Inflammatory macrophage treated with lipopolysaccharide for 1 hour (primary cell): ENCODE measurements around the gene A4GALT.

Experiments
- DNase-seq, 2 donors: peaks; one replicate each; pipeline ENCODE4 v3.0.0-alpha.2; 2020 to 2022

Gene A4GALT

GRCh38 chr22:42646569-42647525, 73.8 kb downstream of the A4GALT start:
- no peak for DNase-seq

DNA sequence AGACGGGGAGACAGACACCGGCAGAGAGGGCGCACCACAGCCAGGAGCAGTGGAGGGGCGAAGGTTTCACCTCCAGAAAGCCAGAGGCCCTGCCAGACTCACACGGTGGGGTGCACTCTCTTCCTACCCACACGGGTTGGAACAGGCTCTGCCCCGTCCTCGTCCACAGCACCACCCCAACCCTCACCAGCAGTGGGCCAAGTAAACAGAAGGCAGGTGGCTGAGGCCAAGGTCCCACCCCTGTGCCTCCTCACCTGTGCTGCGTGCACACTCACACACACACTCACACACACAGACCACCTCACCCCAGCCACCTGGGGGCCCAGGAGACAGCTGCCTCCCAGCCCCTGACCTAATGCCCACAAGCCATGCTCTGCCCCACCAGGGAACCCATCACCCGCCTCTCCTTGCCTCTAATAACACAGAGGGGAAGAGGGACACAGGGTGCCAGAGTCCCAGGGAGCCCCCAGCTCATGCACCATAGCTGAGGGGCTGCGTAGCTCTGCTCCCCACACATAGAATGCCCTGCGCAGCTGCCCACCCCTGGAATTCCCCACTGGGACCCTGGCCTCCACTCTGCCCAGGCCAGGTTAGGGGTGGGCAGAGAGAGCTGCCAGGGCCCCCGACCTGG, 74.6 kb downstream of the A4GALT start:
- DNase-seq = no peak

DNA sequence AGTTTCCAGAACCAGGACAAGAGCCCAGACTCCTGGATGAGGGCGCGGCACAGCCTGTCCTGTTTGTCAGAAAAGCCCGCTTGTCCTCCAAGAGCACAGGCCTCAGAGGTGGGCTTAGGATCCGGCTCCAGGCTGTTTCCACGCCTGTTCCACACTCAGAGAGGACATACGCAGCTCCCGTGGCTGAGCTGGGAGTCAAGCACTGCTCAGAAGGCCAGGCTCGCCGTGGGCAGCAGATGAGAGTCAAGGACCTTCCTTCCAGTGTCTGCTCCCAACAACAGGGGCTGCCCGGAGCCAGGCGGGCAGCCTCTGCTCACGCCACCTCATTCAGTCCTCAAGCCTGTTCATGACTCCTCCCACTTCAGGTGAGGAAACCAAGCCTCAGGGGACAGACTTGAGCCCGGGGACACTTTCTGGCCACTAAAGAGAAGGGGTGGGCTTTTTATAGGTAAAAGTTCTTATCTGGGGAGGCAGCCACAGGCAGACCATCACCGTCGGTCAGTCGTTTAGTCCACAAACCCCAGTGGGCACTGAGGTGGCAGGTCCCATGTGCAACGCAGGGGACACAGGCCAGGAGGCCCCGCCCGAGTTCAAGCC, 75.2 kb downstream of the A4GALT start:
- DNase-seq = no peak

DNA sequence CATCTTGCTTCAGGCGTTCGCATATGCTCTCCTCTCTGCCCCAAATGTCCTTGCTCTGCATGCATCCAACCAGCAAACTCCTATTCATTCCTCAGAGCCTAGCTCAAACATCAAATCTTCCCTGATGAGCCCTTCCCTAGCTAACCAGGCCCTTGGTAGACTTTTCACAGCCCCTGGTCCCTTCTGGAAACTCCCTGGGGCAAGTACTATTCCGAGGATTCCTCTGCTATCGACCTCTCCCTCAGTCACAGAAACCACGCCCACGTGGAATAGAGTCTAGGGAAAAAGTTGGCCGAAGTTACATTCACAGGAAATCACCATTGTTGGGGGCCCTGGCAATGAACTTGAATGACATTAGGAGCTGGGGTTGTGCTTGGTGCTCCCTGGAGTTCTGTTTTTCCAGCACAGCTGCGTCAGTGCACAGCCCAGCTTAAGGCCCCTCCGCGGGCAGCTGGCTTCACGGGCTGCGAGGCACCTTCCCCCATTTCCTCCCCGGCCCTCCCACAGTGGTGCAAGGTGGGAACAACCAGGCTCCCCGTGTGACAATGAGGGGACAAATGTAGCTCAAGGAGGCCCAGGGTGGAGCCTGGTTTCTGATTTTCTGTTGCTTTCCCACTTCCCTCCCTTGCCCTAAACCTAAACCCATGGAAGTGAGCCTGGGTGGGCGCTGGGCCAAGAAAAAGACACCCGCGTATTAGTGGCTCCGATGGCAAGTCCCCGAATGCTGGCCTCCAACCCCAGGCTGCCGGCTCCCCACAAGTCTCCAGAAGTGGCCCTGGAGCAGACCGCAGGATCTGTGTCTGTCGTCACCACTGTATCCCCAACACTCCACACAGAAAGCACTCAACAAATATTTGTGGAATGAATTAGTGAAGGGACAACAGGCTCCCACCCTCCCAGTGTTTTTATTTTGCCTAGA, 76.0 kb downstream of the A4GALT start:
- DNase-seq = peak; percentile 41 to 85

GRCh38 chr22:42643634-42644421, 76.8 kb downstream of the A4GALT start:
- DNase-seq = no peak

DNA sequence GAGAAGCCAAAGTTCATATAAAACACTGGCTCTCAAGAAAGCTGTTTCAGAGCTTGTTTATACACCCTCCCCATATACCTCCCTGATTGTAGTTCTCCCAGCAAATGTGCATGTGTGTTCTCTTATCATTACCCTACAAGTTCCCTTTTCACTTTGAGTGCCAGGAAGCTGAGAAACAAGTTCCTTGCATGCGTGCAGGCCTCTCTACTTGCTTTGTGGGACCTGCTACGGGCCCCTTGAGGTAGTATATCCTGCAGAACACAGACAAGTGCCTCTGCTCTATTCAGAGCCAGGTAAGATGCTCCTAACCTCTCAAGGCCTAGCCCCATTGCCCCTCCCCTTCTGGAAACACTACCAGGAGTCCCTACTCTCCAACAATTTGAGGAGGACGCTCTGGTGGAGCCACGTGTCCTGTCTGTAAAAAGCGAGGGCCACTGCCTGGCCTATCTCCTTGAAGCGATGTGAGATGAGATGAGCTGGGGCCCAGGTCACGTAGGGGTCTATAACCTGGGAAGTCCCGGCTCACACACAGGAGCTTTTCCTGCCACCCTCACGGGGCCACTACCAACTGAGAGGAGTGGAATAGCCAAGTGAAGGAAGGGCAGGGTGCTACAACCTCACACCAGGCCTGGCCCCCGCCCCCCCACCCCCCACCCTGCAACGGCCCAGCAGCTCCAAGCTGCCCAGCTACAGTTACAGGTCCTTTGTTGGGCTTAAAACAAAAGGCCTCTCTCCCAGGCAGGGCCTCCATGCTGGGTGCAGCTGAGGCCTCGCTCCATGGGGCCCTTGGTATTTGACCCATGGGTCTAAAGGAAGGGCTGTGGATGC, 77.7 kb downstream of the A4GALT start:
- DNase-seq = peak in 1 of 2 donors; percentile 14
